ENCODE results near the gene NFIA.

GRCh38 chr1:61142043-61142440 is 59.7 kb downstream of the NFIA start:
- TF ChIP-seq CTCF (IDR thresholded peaks at IDR 0.05) (no peak), POLR2A (IDR thresholded peaks at IDR 0.05) (no peak)

Data from esophagus squamous epithelium (tissue), 4 donors.